Neutrophil (primary cell): ENCODE results near the gene CHCT1.
A peak's percentile ranks its signal among the peaks of the same experiment; 100 is the strongest.

ENCODE experiments used
- H3K27ac ChIP-seq: fragments of 200-600 bp; sonication (generic); 2 replicates; pipeline ENCODE4 v1.5.1; 2016; ENCODE audit warnings: mild to moderate bottlenecking, moderate library complexity
- H3K27me3 ChIP-seq: fragments of 200-600 bp; sonication (generic); 2 replicates; pipeline ENCODE4 v1.6.0; 2016; ENCODE audit warnings: mild to moderate bottlenecking
- H3K36me3 ChIP-seq: fragments of 200-600 bp; sonication (generic); 2 replicates; pipeline ENCODE4 v1.5.1; 2017
- H3K4me1 ChIP-seq, 2 experiments: fragments of 200-600 bp in 1 of 2; sonication (generic) in 1 of 2; 1 replicate in 1 of 2; 2 replicates in 1 of 2; pipeline versions ENCODE4 v1.5.1 to v1.6.1; 2013 to 2016; ENCODE audit warnings: low read depth in 1 of 2, low read length in 1 of 2, mild to moderate bottlenecking in 1 of 2, moderate library complexity in 1 of 2; ENCODE audit not compliant: control insufficient read depth in 1 of 2, insufficient read depth in 1 of 2
- H3K4me3 ChIP-seq, 2 experiments: fragments of 200-600 bp in 1 of 2; sonication (generic) in 1 of 2; 1 replicate in 1 of 2; 2 replicates in 1 of 2; pipeline ENCODE4 v1.5.1; 2013 to 2016; ENCODE audit warnings: low read depth in 1 of 2, low read length in 1 of 2, mild to moderate bottlenecking in 1 of 2, moderate library complexity in 1 of 2
- H3K9me3 ChIP-seq: fragments of 200-600 bp; sonication (generic); 2 replicates; pipeline ENCODE4 v1.5.1; 2016
- TF ChIP-seq, protein P1 (sequence below): fragments of 200-600 bp; sonication (generic); IDR thresholded peaks from 2 replicates; pipeline ENCODE4 v1.5.1; 2016; ENCODE audit warnings: antibody characterized with exemption

Gene CHCT1

DNA sequence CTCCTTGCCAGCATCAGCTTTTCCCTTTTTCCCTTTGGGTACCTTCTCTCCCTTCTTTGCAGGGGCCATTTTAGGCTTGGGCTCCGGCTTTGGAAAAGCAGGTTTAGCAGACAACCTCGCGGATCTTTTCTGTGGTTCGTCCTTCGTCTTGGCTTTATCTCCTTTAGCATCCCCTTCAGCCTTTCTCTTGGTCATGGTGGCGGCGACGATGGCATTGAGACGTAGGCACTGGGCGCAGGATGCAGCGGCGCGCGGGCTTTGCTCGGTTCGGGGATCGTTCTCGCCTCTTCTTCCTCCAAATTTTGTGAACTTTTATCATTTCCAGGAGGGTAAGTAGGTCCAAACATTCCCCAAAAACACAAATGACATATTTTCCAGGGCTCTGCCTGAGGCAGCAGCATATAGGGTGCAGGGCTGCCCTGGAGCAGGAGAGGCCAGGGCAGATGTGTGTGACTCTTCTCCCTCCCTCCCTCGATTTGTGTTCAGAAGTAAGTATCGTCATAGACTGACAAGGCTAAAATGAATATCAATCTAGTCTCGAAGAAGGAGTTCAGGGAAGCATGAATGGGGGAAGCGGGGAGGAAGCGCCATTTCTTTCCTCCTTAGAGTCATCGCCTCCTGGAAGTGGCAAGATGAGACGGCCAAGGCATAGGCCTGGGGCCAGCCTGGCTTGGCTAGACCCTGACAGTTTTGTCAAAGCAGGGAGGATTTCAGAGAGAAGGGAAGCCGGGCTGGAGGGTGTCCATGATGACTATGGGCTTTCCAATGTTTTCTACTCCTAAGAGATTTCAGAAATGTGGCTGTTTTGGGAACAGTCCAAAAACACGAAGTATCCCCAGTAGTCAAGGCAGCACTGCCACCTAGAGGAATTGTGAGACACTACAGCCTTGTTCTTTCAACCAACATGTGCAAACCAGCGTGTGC lies 13.2 kb downstream of the CHCT1 start:
- Histone ChIP-seq H3K4me3 (no peak overlapping the region), H3K4me1 (no peaks in the 10 kb centered on the region), H3K27me3 (no peaks in the 10 kb centered on the region), H3K27ac (no peak overlapping the region), H3K9me3 (no peaks in the 10 kb centered on the region), H3K36me3 (no peaks in the 10 kb centered on the region)
- TF ChIP-seq, protein P1, sequence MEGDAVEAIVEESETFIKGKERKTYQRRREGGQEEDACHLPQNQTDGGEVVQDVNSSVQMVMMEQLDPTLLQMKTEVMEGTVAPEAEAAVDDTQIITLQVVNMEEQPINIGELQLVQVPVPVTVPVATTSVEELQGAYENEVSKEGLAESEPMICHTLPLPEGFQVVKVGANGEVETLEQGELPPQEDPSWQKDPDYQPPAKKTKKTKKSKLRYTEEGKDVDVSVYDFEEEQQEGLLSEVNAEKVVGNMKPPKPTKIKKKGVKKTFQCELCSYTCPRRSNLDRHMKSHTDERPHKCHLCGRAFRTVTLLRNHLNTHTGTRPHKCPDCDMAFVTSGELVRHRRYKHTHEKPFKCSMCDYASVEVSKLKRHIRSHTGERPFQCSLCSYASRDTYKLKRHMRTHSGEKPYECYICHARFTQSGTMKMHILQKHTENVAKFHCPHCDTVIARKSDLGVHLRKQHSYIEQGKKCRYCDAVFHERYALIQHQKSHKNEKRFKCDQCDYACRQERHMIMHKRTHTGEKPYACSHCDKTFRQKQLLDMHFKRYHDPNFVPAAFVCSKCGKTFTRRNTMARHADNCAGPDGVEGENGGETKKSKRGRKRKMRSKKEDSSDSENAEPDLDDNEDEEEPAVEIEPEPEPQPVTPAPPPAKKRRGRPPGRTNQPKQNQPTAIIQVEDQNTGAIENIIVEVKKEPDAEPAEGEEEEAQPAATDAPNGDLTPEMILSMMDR = peak; percentile 95

DNA sequence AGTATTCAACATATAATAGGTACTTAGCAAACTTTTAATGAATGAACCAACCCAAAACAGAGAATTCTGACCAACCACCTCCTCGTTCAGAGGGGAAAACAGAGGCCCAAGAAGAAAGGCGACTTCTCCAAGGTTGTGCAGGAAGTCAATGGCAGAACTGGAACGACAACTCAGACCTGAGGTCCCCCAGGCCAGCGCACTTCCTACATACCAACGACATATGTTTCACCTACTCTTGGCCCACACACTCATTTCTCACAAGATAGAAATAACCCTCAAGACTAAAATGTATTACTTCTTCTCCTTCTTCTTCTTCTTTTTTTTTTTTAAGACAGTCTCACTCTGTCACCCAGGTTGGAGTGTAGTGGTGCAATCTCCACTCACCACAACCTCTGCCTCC lies 14.4 kb downstream of the CHCT1 start:
- H3K4me1 ChIP-seq = no peaks in the 10 kb centered on the region
- no peaks in the 10 kb centered on the region for H3K36me3 ChIP-seq
- TF ChIP-seq, protein P1 = no peak
- no peak overlapping the region for H3K27ac ChIP-seq
- no peak overlapping the region for H3K4me3 ChIP-seq
- no peaks in the 10 kb centered on the region for H3K9me3 ChIP-seq
- H3K27me3 ChIP-seq = no peaks in the 10 kb centered on the region

DNA sequence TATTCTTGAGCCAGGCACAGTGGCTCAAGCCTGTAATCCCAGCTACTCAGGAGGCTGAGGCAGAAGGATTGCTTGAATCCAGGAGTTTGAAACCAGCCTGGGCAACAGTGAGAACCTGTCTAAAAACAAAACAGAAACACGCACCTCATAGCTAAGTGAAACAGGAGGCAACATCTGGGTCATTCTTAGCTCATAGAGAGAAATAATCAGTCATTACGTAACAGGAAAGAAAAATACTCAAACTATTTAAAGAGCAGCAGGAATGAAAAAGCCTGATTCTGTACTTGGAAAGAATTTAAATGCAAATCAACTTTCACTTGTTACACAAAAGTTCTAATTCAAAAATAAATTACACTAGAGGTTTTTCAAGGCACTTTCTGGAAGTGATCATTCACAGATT lies 17.2 kb downstream of the CHCT1 start:
- TF ChIP-seq, protein P1 = no peak
- no peak overlapping the region for H3K27ac ChIP-seq

DNA sequence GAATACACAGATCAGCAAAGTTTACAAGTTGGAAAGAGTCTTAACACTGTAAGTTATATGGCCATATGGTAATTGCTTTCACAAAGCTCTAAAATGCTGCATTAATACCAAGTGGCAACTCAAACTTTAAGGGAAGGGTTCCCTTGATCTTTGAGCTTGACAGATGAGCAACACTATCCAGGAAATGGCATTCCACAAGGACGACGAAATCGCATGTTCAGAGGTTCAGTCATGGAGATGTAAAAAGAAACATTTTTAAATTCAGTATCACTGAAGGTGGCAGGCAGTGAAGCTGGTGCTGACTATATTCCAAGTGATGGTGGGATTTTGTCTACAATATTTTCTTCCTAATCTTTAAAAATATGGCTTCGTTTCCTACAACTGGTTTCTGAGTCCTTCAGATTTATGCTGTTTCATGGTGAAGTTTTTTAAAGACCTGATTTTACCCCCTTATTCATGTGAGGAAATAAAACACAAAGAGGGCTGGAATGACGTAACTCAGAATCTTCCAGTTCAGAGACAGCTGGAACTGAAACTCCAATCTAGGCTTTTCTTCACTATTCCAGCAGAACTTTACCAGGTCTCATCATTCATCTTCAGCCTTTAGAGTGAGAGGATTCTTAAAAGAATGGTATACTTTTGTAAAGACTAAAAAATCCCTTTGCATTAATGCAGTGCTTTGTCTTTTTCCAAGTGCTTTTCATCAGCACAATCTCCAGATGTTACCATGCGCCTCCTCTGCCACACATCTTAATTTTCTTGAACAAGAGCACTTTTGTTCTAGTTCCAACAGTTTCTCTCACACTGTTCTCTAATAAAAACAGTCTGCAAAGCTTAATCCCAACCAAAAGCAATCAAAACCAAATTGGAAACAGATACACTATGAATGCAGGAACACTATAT lies 20.2 kb downstream of the CHCT1 start:
- Histone ChIP-seq H3K27ac (no peak overlapping the region), H3K36me3 (peaks cover 24% of the 10 kb centered on the region), H3K27me3 (no peaks in the 10 kb centered on the region), H3K9me3 (no peaks in the 10 kb centered on the region), H3K4me3 (no peak overlapping the region), H3K4me1 (no peaks in the 10 kb centered on the region)
- TF ChIP-seq, protein P1 = no peak

More for the DNA sequence above, 17.2 kb downstream of the CHCT1 start:
- Histone ChIP-seq H3K36me3 (no peaks in the 10 kb centered on the region), H3K27me3 (no peaks in the 10 kb centered on the region), H3K9me3 (no peaks in the 10 kb centered on the region), H3K4me3 (no peak overlapping the region), H3K4me1 (no peaks in the 10 kb centered on the region)

DNA sequence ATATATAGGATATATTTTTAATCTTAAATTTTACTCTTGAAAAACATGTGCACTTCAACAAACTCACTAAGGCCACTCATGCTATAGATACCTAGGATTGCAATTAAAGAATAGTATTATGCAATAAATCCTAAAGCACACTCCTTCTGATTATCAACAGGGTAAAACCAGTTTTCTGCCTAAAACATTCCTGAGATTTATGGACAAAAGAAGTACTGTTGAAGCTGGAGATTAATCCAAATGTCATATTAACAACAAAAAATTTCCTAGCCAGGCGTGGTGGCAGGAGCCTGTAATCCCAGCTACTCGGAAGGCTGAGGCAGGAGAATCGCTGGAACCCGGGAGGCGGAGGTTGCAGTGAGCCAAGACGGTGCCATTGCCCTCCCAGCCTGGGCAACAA lies 21.4 kb downstream of the CHCT1 start:
- peaks cover 34% of the 10 kb centered on the region for H3K36me3 ChIP-seq
- no peak overlapping the region for H3K27ac ChIP-seq
- TF ChIP-seq, protein P1 = no peak
- no peaks in the 10 kb centered on the region for H3K27me3 ChIP-seq
- H3K9me3 ChIP-seq = no peaks in the 10 kb centered on the region
- no peaks in the 10 kb centered on the region for H3K4me1 ChIP-seq
- H3K4me3 ChIP-seq = no peak overlapping the region
